ENCODE measurements around the gene NDC1.

The NDC1 gene

DNA sequence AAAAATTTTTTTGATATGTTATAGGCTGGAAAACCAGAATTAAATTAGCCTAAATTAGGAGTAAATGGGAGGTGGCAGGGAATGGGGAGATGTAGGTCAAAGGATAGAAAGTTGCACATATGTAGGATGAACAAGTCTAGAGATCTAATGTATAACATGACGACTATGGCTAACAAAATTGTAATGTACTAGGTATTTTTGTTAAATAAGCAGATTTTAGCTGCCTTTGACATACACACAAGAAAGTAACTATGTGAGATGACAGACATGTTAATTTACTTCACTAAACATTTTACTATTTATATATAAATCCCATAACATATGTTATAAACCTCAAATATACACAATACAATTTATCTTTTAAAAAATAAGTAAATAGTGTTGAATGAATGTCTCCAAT, 68.9 kb downstream of the NDC1 start:
- H3K4me3 ChIP-seq (replicated peaks; ENCODE audit: low read depth, low read length) = no peak overlapping the region
- no peak for DNase-seq (ENCODE audit: extremely low read depth, insufficient read length)
- H3K36me3 ChIP-seq (ENCODE audit: control insufficient read depth, insufficient read depth, low read length) = no peaks in the 10 kb centered on the region; the same call in 1 of the 2 replicates
- TF ChIP-seq, protein P1, sequence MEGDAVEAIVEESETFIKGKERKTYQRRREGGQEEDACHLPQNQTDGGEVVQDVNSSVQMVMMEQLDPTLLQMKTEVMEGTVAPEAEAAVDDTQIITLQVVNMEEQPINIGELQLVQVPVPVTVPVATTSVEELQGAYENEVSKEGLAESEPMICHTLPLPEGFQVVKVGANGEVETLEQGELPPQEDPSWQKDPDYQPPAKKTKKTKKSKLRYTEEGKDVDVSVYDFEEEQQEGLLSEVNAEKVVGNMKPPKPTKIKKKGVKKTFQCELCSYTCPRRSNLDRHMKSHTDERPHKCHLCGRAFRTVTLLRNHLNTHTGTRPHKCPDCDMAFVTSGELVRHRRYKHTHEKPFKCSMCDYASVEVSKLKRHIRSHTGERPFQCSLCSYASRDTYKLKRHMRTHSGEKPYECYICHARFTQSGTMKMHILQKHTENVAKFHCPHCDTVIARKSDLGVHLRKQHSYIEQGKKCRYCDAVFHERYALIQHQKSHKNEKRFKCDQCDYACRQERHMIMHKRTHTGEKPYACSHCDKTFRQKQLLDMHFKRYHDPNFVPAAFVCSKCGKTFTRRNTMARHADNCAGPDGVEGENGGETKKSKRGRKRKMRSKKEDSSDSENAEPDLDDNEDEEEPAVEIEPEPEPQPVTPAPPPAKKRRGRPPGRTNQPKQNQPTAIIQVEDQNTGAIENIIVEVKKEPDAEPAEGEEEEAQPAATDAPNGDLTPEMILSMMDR (IDR thresholded peaks at IDR 0.05; ENCODE audit: insufficient read depth, low read length, poor library complexity, severe bottlenecking) = no peak
- H3K27me3 ChIP-seq (replicated peaks; ENCODE audit: control insufficient read depth, insufficient read depth, low read length) = no peaks in the 10 kb centered on the region

DNA sequence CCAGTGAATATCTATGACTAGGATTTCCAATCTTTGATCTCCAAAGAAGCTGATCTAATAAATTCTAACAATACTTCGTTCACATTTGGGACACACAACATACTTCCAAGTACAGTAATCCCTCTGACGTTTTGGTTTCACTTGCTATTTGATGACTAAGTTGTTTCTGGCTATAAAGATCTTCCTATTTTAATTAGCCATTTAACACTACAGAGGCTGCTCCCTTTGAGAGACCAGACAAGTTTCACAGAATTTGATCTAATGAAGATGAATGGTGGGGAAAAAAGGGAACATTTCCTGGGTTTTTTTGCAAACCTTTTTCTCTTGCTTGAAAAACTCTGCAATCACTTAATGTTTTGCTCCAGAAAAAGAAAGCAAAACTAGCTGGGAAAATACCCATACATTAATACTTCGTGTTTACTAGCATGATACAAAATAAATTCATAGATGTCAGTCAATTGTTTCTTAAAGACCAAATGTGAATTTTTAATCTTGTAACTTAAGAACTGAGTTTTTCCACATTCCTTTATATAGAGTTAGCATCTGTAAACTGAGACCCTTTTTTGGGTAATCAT, 71.2 kb downstream of the NDC1 start:
- Histone ChIP-seq H3K27me3 (replicated peaks; ENCODE audit: control insufficient read depth, insufficient read depth, low read length) (no peaks in the 10 kb centered on the region), H3K36me3 (ENCODE audit: control insufficient read depth, insufficient read depth, low read length) (no peaks in the 10 kb centered on the region; the same call in 1 of the 2 replicates), H3K4me3 (replicated peaks; ENCODE audit: low read depth, low read length) (no peak overlapping the region; the same call in none of the 2 replicates)
- DNase-seq (ENCODE audit: extremely low read depth, insufficient read length) = no peak
- TF ChIP-seq, protein P1 (IDR thresholded peaks at IDR 0.05; ENCODE audit: insufficient read depth, low read length, poor library complexity, severe bottlenecking) = no peak

DNA sequence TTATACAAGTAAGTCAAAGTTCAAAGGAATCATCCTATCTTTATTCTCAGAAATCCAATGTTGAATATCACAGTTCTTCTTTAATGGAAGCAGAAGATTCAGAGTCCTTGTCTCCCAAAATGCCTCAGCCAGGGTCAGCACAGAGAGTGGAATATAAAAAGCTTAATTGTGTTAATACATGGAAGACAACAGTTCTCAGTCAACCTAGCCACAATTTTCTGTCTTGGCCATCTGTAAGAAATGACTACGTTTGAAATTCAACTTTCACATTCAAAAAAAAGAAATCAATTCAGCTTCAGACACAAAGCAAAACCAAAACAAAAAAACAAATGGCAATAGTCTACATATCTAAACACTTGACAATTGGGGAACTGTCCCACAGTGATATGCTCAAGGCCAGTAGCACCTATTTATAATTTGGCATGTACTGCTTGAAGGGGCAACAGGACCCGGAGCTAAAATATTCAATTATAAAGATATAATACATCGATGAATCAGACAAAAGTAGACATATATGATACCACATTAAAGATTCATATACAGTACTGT, 71.8 kb downstream of the NDC1 start:
- H3K4me3 ChIP-seq (replicated peaks; ENCODE audit: low read depth, low read length) = no peak overlapping the region; the same call in 1 of the 2 replicates
- no peaks in the 10 kb centered on the region for H3K27me3 ChIP-seq (replicated peaks; ENCODE audit: control insufficient read depth, insufficient read depth, low read length)
- no peak for DNase-seq (ENCODE audit: extremely low read depth, insufficient read length)
- TF ChIP-seq, protein P1 (IDR thresholded peaks at IDR 0.05; ENCODE audit: insufficient read depth, low read length, poor library complexity, severe bottlenecking) = no peak
- H3K36me3 ChIP-seq (ENCODE audit: control insufficient read depth, insufficient read depth, low read length) = no peaks in the 10 kb centered on the region; the same call in 1 of the 2 replicates

DNA sequence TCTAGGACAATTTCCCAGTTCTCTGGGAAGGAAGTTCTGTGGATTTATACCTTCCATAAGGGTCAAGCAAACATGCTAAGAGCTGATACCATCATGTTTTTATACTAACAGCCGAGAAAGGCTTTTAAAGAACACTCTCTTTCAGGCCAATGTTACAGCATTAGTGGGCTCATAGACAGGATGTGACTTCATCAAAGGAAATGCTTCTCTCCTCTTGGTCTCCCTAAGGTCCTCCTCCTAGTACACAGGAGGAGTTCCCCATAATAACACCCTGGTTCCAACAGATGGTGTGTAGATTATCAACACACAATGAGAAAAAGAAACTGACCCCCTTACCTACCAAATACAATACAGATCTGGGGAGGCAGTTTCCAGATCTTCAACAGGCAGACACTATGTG, 72.4 kb downstream of the NDC1 start:
- no peak for DNase-seq (ENCODE audit: extremely low read depth, insufficient read length)
- no peaks in the 10 kb centered on the region for H3K36me3 ChIP-seq (ENCODE audit: control insufficient read depth, insufficient read depth, low read length)
- TF ChIP-seq, protein P1 (IDR thresholded peaks at IDR 0.05; ENCODE audit: insufficient read depth, low read length, poor library complexity, severe bottlenecking) = no peak
- no peak overlapping the region for H3K4me3 ChIP-seq (replicated peaks; ENCODE audit: low read depth, low read length)
- H3K27me3 ChIP-seq (replicated peaks; ENCODE audit: control insufficient read depth, insufficient read depth, low read length) = no peaks in the 10 kb centered on the region

DNA sequence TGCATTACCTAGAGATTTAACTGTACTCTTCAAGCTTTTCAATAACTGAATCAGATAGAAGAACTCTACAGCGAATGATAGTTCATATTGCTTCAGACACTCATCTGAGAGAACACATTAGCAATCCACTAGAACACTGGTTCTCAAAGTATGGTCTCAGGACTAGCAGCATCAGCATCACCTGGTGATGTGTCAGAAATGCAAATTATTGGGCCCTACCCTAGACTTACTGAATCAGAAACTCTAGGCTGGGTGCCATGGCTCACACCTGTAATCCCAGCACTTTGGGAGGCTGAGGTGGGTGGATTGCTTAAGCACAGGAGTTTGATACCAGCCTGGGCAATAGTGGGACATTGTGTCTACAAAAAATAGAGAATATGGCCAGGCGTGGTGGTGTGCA, 74.2 kb downstream of the NDC1 start:
- DNase-seq (ENCODE audit: extremely low read depth, insufficient read length) = no peak
- Histone ChIP-seq H3K36me3 (ENCODE audit: control insufficient read depth, insufficient read depth, low read length) (no peaks in the 10 kb centered on the region), H3K4me3 (replicated peaks; ENCODE audit: low read depth, low read length) (no peak overlapping the region), H3K27me3 (replicated peaks; ENCODE audit: control insufficient read depth, insufficient read depth, low read length) (no peaks in the 10 kb centered on the region)
- TF ChIP-seq, protein P1 (IDR thresholded peaks at IDR 0.05; ENCODE audit: insufficient read depth, low read length, poor library complexity, severe bottlenecking) = no peak
